Measurements from ENCODE around the gene XAGE1B. TPM values are rescaled to one million over a fixed set of nuclear protein-coding genes. Genes with fewer than 3 reads are reported as not detected.
"Not testable (repeated sequence)": the region's sequence is repeated elsewhere in the genome, so short reads cannot be mapped to it uniquely, and the experiment has no call there.

XAGE1B gene
- total RNA-seq, 1 experiment from 2014 or later, result not detected

DNA sequence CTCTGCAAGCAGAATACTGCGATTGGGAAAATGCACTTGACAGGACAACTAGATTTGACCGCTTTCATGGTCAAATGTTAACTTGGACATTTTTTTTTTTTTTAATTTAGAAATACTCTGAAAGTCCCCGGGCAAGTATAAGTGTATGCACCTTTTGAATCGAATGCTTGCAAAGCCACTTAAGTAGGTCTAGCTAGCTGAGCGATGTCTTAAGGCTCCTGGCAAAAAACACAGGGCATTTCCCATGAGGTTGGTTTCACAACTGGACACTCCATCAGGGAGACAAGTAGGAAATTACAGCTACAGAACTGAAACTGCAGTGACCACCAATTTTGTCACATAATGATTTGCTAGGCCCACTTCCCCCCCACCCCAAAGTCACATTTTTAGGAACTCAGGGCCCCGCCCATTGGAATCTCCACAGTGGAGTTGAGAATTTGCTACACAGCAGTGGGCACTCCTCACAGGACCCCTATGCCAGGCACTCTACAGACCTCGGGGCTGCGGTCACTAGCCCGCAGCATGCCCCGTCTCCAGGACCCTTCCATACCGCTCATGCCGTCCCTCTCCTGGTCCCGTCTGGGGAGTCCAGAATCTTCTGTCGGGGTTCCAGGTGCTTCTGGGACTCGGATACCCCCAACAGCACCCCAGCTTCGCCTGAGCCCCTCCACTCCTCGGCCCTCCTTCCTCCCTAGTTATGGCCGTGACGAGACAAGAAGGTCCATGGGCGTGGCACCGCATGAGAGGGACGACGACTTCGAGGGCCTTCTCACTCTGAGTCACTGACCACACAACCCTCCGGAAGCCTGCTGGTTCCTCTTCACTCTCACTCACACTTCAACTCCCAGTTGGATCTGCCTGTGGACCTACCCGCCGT lies 515 bp downstream of the XAGE1B start:
- H3K36me3 ChIP-seq (ENCODE audit: control insufficient read depth, insufficient read depth, low read length); in situ Hi-C loops (cut with HindIII; ENCODE audit: low pct_unique_long_range_greater_than_20kb, low sequenced_read_pairs); BruUV-seq (replicated peaks); H3K4me1 ChIP-seq (ENCODE audit: control insufficient read depth, insufficient read depth, low read length); H3K27ac ChIP-seq (ENCODE audit: low read length); CTCF ChIA-PET; intact Hi-C loops (cut with micrococcal nuclease; ENCODE audit: unreplicated experiment); DNase-seq (ENCODE audit: low read depth, low spot score); H3K9me3 ChIP-seq (ENCODE audit: control insufficient read depth, insufficient read depth, low read depth, low read length); H3K27me3 ChIP-seq (ENCODE audit: control insufficient read depth, insufficient read depth, low read length); H3K4me3 ChIP-seq (ENCODE audit: low read depth in 2 of 2, low read length in 2 of 2); POLR2A ChIA-PET; ATAC-seq: not testable (repeated sequence)

GRCh38 chrX:52511126-52511525 lies 5.7 kb downstream of the XAGE1B start:
- CTCF ChIA-PET; H3K4me3 ChIP-seq (ENCODE audit: low read depth in 2 of 2, low read length in 2 of 2); H3K27ac ChIP-seq (ENCODE audit: low read length); H3K27me3 ChIP-seq (ENCODE audit: control insufficient read depth, insufficient read depth, low read length); DNase-seq (ENCODE audit: low read depth, low spot score); H3K4me1 ChIP-seq (ENCODE audit: control insufficient read depth, insufficient read depth, low read length); ATAC-seq; H3K36me3 ChIP-seq (ENCODE audit: control insufficient read depth, insufficient read depth, low read length); BruUV-seq (replicated peaks); POLR2A ChIA-PET; H3K9me3 ChIP-seq (ENCODE audit: control insufficient read depth, insufficient read depth, low read depth, low read length); in situ Hi-C loops (cut with HindIII; ENCODE audit: low pct_unique_long_range_greater_than_20kb, low sequenced_read_pairs); intact Hi-C loops (cut with micrococcal nuclease; ENCODE audit: unreplicated experiment): not testable (repeated sequence)

GRCh38 chrX:52509916-52510315 lies 6.9 kb downstream of the XAGE1B start:
- no peak for DNase-seq (ENCODE audit: low read depth, low spot score)
- no peak overlapping the region for H3K27ac ChIP-seq (ENCODE audit: low read length)
- CTCF ChIA-PET, result no interaction called here
- H3K4me3 ChIP-seq (ENCODE audit: low read depth in 2 of 2, low read length in 2 of 2), result no peak overlapping the region
- H3K4me1 ChIP-seq (ENCODE audit: control insufficient read depth, insufficient read depth, low read length), result no peaks in the 10 kb centered on the region
- in situ Hi-C loops (cut with HindIII; ENCODE audit: low pct_unique_long_range_greater_than_20kb, low sequenced_read_pairs), result no loop called here
- no TSS peak for BruUV-seq (replicated peaks)
- POLR2A ChIA-PET, result no interaction called here
- intact Hi-C loops (cut with micrococcal nuclease; ENCODE audit: unreplicated experiment), result no loop called here
- ATAC-seq, result no peak
- TF ChIP-seq SIN3A (IDR thresholded peaks at IDR 0.05; ENCODE audit: borderline replicate concordance, insufficient read depth, low read depth, low read length), result no peak
- TF ChIP-seq, protein P1, sequence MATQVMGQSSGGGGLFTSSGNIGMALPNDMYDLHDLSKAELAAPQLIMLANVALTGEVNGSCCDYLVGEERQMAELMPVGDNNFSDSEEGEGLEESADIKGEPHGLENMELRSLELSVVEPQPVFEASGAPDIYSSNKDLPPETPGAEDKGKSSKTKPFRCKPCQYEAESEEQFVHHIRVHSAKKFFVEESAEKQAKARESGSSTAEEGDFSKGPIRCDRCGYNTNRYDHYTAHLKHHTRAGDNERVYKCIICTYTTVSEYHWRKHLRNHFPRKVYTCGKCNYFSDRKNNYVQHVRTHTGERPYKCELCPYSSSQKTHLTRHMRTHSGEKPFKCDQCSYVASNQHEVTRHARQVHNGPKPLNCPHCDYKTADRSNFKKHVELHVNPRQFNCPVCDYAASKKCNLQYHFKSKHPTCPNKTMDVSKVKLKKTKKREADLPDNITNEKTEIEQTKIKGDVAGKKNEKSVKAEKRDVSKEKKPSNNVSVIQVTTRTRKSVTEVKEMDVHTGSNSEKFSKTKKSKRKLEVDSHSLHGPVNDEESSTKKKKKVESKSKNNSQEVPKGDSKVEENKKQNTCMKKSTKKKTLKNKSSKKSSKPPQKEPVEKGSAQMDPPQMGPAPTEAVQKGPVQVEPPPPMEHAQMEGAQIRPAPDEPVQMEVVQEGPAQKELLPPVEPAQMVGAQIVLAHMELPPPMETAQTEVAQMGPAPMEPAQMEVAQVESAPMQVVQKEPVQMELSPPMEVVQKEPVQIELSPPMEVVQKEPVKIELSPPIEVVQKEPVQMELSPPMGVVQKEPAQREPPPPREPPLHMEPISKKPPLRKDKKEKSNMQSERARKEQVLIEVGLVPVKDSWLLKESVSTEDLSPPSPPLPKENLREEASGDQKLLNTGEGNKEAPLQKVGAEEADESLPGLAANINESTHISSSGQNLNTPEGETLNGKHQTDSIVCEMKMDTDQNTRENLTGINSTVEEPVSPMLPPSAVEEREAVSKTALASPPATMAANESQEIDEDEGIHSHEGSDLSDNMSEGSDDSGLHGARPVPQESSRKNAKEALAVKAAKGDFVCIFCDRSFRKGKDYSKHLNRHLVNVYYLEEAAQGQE (IDR thresholded peaks at IDR 0.05; ENCODE audit: insufficient read depth in 1 of 2, low read depth in 2 of 2, low read length in 1 of 2), result no peak
- no peaks in the 10 kb centered on the region for H3K9me3 ChIP-seq (ENCODE audit: control insufficient read depth, insufficient read depth, low read depth, low read length)
- H3K27me3 ChIP-seq (ENCODE audit: control insufficient read depth, insufficient read depth, low read length), result no peaks in the 10 kb centered on the region
- H3K36me3 ChIP-seq (ENCODE audit: control insufficient read depth, insufficient read depth, low read length), result no peaks in the 10 kb centered on the region

- ChIA-PET POLR2A (no interaction called here), CTCF (no interaction called here)
- BruUV-seq (replicated peaks), result no TSS peak
- no peak for DNase-seq (ENCODE audit: low read depth, low spot score)
- ATAC-seq, result no peak
- Histone ChIP-seq H3K27me3 (ENCODE audit: control insufficient read depth, insufficient read depth, low read length) (no peaks in the 10 kb centered on the region), H3K4me3 (ENCODE audit: low read depth in 2 of 2, low read length in 2 of 2) (no peak overlapping the region), H3K36me3 (ENCODE audit: control insufficient read depth, insufficient read depth, low read length) (no peaks in the 10 kb centered on the region), H3K9me3 (ENCODE audit: control insufficient read depth, insufficient read depth, low read depth, low read length) (no peaks in the 10 kb centered on the region), H3K27ac (ENCODE audit: low read length) (no peak overlapping the region), H3K4me1 (ENCODE audit: control insufficient read depth, insufficient read depth, low read length) (no peaks in the 10 kb centered on the region)
- in situ Hi-C loops (cut with HindIII; ENCODE audit: low pct_unique_long_range_greater_than_20kb, low sequenced_read_pairs) (no loop called here), intact Hi-C loops (cut with micrococcal nuclease; ENCODE audit: unreplicated experiment) (no loop called here)
- TF ChIP-seq TCF7L2 (IDR thresholded peaks at IDR 0.05; ENCODE audit: low read depth, low read length) (no peak), POLR2AphosphoS5 (IDR thresholded peaks at IDR 0.05; ENCODE audit: low read depth, low read length) (no peak), SIN3A (IDR thresholded peaks at IDR 0.05; ENCODE audit: borderline replicate concordance, insufficient read depth, low read depth, low read length) (no peak)
- TF ChIP-seq, protein P2, sequence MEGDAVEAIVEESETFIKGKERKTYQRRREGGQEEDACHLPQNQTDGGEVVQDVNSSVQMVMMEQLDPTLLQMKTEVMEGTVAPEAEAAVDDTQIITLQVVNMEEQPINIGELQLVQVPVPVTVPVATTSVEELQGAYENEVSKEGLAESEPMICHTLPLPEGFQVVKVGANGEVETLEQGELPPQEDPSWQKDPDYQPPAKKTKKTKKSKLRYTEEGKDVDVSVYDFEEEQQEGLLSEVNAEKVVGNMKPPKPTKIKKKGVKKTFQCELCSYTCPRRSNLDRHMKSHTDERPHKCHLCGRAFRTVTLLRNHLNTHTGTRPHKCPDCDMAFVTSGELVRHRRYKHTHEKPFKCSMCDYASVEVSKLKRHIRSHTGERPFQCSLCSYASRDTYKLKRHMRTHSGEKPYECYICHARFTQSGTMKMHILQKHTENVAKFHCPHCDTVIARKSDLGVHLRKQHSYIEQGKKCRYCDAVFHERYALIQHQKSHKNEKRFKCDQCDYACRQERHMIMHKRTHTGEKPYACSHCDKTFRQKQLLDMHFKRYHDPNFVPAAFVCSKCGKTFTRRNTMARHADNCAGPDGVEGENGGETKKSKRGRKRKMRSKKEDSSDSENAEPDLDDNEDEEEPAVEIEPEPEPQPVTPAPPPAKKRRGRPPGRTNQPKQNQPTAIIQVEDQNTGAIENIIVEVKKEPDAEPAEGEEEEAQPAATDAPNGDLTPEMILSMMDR (IDR thresholded peaks at IDR 0.05), result no peak
- TF ChIP-seq, protein P1 (IDR thresholded peaks at IDR 0.05; ENCODE audit: insufficient read depth in 1 of 2, low read depth in 2 of 2, low read length in 1 of 2), result no peak
Observed at GRCh38 chrX:52507331-52507730, 9.5 kb downstream of the XAGE1B start.

Data from Panc1 (cell line).